HG02759 (cell line): ENCODE results near the gene KIF11.

Experiments
- ATAC-seq: cut with Tn5 transposase; IDR thresholded peaks from one replicate; pipeline ENCODE4 v1.9.1; 2021; ENCODE audit warnings: mild to moderate bottlenecking, moderate library complexity; ENCODE audit not compliant: unreplicated experiment

The KIF11 gene

DNA sequence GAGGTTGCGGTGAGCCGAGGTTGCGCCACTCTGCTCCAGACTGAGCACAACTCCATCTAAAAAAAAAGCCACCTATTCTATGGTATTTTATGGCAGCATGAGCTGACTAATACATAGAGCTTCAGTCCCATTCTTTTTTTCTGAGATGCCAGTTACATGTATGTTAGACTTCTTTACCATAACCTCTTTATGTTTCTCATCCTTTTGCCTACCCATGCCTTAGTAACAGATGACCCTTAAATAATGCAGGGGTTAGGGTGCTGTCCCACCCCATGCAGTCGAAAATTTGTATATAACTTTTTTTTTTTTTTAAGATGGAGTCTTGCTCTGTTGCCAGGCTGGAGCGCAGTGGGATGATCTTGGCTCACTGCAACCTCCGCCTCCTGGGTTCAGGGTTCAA is 74.1 kb downstream of the KIF11 start:
- no peak for ATAC-seq

DNA sequence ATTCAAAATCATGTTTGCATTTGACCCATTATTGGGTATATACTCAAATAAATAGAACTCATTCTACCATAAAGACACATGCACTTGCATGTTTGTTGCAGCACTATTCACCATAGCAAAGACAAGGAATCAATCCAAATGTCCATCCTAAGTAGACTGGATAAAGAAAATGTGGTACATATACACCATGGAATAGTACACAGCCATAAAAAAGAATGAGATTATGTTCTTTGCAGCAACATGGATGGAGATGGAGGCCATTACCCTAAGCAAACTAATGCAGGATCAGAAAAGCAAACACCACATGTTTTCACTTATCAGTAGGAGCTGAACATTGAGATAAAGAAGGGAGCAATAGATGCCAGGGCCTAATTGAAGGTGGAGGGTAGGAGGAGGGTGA is 84.8 kb downstream of the KIF11 start:
- ATAC-seq: no peak

DNA sequence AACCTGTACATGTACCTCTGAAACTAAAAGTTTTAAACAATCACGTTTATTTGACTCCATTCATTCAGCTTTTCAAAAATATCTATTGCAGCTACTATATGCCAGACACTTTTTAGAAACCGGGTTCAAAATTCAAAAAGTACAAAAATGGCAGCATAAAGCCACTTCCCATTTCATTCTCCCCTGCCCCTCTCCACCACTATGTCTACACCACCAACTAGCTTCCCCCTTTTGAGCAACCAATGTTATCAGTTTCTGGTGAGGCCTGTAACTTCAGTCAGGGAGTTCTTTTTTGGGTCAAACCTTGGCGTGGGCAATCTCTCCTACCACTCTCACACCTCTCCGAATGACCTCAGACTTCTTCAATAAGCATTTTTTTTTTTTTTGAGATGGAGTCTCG is 85.3 kb downstream of the KIF11 start:
- no peak for ATAC-seq

DNA sequence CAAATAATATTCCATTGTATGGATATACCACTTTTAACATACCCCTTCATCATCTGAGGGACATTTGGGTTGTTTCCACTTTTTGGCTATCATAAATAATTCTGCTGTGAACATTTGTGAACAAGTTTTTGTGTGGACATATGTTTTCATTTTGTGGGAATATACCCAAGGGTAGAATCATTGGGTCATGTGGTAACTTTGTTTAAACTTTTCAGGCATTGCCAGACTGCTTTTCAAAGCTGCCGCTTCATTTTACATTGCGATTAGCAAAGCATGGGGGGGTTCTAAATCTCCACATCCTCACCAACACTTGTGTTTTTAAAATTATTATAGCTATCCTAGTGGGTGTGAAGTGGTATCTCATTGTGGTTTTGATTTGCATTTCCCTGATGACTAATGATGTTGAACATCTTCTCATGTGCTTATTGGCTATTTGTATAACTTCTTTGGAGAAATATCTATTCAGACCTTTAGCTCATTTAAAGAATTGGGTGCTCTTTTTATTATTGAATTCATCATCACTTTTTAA is 88.4 kb downstream of the KIF11 start:
- ATAC-seq: no peak

DNA sequence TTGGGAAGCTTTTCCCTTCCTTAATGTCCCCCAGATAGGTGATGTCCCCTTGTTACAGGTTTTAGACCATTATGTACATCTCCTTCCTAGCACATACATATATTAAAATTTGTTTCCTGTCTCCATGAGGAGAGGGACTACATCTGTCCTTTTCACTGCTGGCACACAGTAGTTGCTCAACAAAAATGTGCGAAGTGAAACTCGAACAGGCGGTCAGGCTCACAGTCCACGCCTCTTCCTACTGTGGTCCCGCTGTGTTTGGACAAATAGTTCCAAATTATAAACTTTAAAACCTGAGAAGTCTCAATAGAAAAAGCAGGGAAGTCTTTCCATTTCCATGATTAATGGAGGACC is 95.6 kb downstream of the KIF11 start:
- no peak for ATAC-seq

DNA sequence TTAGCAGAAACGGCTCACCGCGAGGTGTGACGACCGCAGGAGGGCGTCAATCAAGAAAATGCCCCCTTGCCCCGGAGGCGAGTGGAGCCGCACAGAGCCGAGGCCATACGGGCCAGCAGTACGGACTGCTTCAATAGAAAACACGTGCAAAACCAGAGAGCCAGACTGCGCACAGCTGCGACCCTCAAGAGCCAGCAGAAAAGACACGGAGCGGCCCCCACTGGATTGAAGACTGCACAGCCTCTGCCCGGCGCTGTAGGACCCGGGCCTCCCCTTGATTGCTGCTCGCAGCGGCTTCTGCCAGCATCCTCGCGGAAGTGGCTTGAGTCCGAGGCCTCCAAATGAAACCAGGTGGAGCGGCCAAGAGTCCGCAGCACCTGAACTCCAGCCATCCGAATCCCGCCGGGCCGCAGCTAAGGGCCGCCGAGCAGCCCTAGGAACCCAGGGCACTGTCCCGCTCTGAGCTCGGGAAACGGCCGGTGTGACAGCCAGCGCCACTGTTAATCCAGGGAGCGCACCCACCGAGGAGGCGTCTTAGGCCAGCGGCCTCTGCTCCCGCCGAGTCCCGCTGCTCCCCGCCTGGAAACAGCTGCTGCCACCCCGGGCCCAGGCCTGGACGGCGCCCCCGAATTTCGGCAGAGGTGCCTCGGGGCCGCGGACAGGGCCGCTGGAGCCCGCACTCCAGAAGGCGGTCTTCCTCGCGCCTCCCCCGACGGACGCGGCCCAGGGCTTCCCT is 96.2 kb downstream of the KIF11 start:
- ATAC-seq: peak; percentile 32

DNA sequence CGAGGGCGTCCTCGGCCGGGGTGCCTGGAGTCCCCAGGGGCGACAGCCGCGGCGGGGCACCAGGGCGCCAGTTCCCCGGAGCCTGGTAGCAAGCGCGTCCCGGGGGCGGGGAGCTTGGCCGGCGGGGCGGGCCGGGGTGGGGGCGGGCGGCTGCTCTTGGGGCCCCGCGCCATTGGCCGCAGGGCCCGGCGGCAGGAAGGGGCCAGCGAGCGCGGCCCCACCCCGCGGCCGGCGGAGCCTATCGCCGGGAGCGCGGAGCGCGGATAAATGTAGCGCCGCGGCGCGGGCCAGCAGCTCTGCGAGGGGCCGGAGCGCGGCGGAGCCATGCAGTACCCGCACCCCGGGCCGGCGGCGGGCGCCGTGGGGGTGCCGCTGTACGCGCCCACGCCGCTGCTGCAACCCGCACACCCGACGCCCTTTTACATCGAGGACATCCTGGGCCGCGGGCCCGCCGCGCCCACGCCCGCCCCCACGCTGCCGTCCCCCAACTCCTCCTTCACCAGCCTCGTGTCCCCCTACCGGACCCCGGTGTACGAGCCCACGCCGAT is 96.8 kb downstream of the KIF11 start, which contains the start of gene HHEX:
Gene HHEX, plus strand, starts transcription at position 293 of the 548 bp plus-strand sequence. Its CDS starts 32 bp downstream, at position 325.
- ATAC-seq: peak; percentile 59

DNA sequence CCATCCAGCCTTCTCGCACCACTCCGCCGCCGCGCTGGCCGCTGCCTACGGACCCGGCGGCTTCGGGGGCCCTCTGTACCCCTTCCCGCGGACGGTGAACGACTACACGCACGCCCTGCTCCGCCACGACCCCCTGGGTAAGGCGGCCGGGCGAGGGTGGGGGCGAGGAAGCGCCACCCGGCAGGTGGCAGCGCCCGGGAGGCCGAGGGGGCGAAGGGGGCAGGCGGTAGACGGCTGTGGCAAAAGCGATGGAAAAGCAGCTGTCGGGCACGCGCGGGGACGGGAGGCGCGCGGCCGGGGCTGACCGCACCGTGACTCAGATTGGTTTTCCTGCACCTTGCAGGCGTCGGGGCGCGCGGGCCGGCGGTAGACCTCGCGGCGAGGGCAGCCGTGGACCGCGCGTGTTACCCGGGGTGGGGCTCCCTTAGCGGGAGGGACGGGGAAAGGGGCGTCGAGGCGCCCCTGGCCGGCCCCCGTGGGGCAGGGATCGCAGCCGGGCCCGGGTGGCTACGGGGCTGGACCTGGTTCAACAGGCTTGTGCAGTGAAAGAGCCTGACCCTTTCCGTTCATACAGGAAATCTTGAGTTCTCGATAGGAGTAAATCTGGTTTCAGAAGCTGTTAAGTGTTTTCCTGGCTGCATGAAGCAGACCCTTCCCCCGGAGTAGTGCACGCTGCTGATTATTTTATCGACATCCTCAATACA is 97.4 kb downstream of the KIF11 start:
- ATAC-seq: no peak

DNA sequence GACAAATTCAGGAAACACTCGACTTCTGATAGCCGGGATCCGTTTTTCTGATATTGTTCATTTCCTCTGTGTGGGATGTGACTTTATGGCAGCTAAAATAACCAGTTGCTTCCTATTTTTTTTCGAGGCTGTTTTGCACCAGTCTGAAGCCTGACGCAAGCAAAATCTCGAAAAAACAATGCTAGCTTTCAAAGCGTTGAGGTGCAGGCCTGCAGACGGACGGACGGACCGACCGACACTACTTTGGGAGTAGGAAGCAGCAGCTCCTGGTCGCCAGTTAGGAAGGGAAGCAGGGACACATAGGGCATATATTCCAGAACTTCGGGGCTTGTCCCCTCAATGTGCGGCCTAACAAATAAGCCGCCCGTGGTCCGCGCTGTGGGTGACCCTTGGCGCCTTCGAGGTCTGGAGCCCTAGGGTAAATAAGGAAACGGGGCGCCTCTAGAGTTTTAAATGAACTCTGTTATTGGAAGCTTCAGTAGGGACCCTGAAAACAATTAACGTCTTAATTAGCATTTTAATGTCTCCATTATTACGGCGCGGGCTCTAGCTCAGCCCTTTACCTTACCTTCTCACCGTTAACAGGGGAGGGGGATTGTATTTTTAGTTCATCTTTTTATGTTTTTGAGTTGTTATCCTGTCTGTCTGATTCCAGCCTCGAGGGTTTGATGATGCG is 98.1 kb downstream of the KIF11 start:
- ATAC-seq: no peak

DNA sequence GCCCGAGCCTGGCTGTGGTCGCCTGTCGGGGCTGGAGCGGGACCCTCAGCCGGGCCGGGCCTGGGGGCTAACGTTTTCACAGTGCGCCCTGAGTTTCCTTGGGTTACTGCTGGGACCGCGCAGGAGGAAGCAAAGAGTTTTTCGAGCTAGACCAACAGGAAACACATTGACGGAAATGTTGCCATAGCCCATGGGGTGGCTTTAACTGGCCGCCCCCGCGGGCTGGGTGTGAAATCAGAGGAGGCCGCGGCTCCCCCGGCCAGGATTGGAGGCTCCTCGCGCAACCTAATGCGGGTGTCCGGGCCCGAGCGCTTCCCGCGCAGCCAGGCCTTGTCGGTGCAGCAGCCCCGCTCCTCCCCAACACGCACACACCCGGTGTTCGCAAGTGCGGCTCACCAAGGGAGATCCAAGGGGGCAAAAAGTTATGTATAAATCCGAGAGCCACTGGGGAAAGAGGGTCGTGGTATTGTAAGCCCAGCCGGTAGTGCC is 98.7 kb downstream of the KIF11 start:
- no peak for ATAC-seq

DNA sequence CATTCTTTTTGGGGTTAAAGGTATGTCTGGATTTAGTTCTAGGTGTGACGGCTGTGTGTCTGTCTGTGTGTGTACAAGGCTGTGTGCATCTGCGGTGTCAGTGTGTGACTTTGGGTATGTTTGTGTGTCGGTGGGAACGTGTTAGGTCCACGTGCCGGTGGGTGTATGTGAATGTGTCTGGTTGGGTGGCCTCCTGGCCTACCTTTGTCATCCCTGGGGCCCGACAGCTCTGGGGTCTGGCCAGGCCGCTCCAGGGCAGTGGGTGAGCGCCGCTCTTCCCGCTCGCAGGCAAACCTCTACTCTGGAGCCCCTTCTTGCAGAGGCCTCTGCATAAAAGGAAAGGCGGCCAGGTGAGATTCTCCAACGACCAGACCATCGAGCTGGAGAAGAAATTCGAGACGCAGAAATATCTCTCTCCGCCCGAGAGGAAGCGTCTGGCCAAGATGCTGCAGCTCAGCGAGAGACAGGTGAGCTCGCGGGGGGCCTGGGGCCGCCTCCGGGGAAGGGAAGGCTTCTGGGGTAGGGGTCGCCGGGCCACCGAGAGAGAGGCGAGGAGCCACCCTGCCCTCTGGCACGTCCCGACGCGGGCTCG is 99.2 kb downstream of the KIF11 start:
- ATAC-seq: no peak

DNA sequence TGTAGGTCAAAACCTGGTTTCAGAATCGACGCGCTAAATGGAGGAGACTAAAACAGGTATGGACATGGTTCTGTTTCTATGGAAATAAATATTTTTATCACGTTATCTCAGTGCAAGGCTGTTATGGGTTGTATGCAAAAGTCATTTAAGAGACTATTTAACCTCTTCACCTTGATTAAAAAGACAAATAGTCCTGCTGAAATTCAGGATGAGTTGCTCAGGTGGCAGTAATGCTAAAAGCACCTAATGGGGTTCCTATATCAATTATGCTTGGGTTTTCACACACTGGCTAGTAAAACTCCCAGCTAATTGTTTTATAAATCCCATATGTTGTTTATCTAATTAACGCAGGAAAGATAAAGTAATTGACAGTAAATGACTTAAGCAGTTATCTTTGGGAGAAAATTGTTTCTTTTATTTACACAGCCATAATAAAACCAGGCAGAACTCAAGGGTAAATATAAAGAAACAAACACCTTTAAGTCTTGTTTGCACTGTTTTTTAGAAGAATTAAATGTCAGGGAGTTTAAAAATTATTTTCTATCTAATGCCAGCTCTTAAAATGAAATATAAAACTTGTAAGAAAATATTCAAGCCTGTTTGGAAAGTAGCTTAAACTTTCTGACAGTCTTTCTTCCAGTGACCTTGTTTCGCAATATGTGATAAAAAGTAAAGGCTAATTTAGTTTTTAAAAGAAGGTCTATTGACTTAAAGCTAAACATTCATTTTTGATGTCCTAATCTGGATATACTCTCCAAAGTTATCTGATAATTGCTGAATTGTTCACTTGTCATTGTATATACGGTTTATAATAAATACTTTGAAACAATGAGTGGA is 100.0 kb downstream of the KIF11 start:
- ATAC-seq: no peak

DNA sequence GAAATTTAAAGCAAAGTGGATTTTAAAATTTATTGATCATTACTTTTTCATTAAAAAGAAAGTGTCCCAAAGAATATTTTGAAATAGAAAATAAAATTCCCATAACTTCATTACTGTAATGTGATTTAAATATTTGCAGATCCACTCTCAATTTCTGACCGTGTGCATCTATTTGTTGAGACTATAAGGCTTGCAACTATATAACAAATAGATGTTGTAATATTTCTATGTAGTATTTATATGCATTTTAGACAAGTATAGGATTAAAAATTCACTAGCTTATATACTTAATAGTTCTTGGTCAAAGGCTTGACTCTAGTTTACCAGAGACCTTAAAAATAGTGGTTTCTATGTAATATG is 100.6 kb downstream of the KIF11 start:
- no peak for ATAC-seq

DNA sequence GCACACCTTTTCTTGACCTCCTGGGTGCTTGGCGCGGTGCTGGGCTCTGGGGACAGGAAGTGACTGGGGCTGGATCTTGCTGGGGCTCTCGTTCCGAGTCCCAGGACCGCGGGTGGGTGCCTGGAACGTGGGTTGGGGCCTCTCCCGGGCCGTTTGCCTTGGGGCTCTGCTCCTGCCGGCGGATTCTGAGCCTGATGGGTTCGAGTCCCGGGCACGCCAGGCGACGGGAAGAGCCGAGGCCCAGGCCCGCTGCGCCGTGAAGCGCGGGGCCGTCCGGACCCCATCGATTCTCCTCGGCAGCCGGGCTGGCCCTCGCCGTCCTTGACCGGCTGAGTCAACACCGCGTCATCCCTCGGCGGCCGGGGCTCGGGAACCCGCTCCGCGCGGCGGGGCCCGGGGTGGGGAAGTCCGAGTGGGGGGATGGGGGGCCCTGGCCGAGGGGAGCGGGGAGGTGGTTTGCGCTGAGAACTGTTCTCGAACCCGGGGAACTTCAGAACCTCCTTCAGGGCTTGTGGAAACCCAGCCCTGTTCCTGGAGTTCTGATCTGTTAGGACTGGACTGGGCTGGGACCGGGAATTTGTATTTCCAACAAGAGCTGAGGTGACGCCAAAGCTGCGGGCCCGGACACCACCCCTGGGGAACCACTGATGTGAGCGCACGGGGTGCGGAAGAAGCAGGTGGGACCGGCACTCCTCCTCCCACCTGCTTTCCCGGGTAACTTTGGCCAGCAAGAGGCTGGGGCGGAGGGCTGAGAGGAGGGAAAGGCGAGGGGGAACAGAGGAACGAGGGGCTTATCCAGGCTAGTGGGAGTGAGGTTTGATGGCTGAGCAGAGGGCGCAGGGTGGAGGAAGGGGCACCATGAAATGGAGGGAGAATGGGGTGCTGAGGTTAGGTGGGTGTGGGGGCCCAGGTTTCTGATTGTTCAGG is 103.0 kb downstream of the KIF11 start:
- no peak for ATAC-seq

DNA sequence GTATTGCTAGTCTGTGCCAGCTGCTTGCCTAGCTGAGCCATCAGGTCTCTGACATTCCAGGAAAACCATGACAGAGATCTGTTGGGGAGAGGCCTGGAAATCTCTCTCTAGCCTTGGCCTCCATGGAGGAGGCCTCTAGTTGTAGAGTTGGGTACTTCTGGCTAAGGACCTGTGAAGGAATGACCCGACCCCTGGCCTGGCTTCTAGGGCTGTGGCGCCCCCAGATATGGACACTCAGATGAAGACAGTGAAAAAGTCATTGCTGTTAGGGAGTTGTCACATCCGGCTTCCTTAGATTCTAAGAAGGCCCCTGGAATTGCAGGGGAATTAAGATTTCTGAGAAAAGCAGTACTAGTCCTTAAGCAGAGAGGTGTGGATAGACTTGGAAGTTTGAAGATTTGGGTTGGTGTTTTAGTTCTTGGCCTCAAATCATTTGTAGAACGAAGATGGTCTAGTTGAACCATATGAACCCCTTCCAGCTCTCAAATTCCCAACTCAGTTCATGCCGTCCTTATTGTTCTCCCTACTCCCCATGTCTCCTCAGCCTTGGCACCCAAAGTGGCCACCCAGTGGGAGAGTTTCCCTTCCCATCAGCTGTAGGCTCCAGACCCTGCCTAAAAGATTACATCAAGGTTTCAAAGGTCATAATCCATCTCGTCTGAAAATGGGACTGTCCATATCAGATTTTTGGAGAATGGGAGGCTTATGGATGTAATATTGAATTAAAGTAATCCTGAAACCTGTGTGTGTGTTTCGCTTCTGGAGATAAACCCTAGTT is 103.9 kb downstream of the KIF11 start:
- no peak for ATAC-seq

DNA sequence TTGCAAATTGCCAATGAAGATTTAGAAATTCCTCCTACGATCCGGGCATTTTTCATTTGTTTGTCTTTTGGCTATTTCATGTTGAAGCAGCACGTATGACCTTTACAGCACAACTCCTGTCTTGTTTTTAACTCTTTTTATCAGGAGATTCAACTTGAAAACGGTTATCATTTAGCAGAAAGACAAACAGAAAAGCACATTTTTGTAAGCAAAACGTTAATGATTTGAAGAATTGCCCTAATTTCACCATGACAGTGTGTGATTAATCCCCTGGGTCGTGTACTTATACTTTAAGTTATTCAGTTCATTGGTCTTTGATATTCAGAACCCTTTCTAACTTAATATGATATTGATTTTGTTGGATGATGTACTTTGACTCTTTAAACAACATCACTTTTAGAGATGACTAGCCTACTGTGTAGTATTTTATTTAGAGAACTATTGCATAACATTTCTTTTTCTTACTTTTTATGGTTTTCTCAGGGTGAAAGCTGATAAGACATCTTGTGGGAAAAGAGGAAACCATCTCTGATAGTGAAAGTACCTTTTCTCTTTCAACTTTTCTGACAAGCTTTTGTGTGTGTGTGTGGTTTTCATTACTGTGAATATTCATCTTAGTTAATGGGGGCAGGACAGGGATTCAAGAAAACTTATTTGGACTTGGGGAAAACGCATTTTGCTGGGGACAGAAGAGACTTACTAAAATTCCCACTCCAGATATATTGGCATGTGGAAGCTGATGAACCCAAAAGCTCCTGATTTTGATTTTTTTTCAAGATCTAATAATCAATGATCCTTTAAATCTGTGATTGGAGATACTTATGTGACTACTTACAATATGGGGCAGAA is 105.0 kb downstream of the KIF11 start:
- no peak for ATAC-seq

DNA sequence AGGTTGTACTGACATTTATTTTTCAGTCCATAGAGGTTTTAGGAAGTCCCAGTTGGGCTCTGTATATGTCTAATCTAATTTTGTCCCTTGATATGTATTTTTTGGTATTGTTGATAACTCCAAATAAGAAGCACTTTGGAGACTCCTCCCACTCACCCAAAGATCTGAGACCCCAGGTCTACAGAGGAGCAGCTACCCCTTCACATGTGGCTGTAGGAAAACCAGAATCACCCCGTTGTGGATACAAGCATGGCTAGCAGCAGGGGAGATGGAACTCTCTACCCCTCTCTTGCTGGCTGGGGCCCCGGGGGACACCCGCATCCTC is 106.2 kb downstream of the KIF11 start:
- no peak for ATAC-seq
